Spleen (tissue), 11 donors: Measurements from ENCODE around the gene FES. TPM values are rescaled to one million over a fixed set of nuclear protein-coding genes. Genes with fewer than 3 reads are reported as not detected.

Experiments used
- DNase-seq: peaks from one replicate; pipeline ENCODE4 v3.0.0-alpha.2; 2020
- H3K27ac ChIP-seq, 8 donors: fragments of 200-600 bp; sonication (generic) in 7 of 8; 1 replicate in 4 of 8; 2 replicates in 4 of 8; pipeline versions ENCODE4 v1.5.0 to v1.8.0; 2016 to 2021; ENCODE audit warnings: inconsistent platforms in 4 of 8, mild to moderate bottlenecking in 4 of 8, moderate library complexity in 1 of 8
- H3K27me3 ChIP-seq, 7 donors: fragments of 200-600 bp; sonication (generic) in 6 of 7; replicated peaks in 1 of 7; 1 replicate in 4 of 7; 2 replicates in 3 of 7; pipeline versions ENCODE4 v1.5.0 to v1.8.0; 2016 to 2021; ENCODE audit warnings: inconsistent platforms in 3 of 7, mild to moderate bottlenecking in 1 of 7
- H3K36me3 ChIP-seq, 6 donors: fragments of 200-600 bp; sonication (generic) in 5 of 6; 1 replicate in 4 of 6; 2 replicates in 2 of 6; pipeline versions ENCODE4 v1.5.0 to v1.8.0; 2016 to 2021; ENCODE audit warnings: inconsistent platforms in 2 of 6
- H3K4me1 ChIP-seq, 6 donors: fragments of 200-600 bp; sonication (generic) in 5 of 6; 1 replicate in 3 of 6; 2 replicates in 3 of 6; pipeline versions ENCODE4 v1.5.0 to v1.8.0; 2016 to 2021; ENCODE audit warnings: inconsistent platforms in 3 of 6
- H3K4me3 ChIP-seq, 8 donors: fragments of 200-600 bp; sonication (generic) in 7 of 8; 1 replicate in 4 of 8; 2 replicates in 4 of 8; pipeline versions ENCODE4 v1.5.0 to v1.8.0; 2016 to 2021; ENCODE audit warnings: inconsistent platforms in 4 of 8, mild to moderate bottlenecking in 4 of 8, moderate library complexity in 2 of 8
- H3K9me3 ChIP-seq, 8 donors: fragments of 200-600 bp; sonication (generic) in 7 of 8; 1 replicate in 4 of 8; 2 replicates in 4 of 8; pipeline versions ENCODE4 v1.5.0 to v1.8.0; 2016 to 2021; ENCODE audit warnings: inconsistent platforms in 4 of 8
- CTCF ChIP-seq, 11 experiments: fragments of 200-600 bp in 7 of 11; fragments of 450-650 bp in 4 of 11; sonication (generic) in 4 of 11; IDR thresholded peaks in 8 of 11; conservative IDR thresholded peaks in 3 of 11; 1 replicate in 7 of 11; 2 replicates in 4 of 11; pipeline versions ENCODE4 v1.4.0 to v1.8.0; 2016 to 2021; ENCODE audit warnings: antibody characterized with exemption in 11 of 11, inconsistent platforms in 4 of 11, mild to moderate bottlenecking in 1 of 11
- POLR2A ChIP-seq, 3 donors: fragments of 450-650 bp; IDR thresholded peaks; one replicate each; pipeline ENCODE4 v1.5.1; 2017; ENCODE audit warnings: antibody characterized with exemption in 3 of 3, mild to moderate bottlenecking in 1 of 3
- POLR2AphosphoS5 ChIP-seq, 3 donors: sonication (generic); formaldehyde crosslinking; IDR thresholded peaks; one replicate each; pipeline ENCODE4 v1.5.1; 2017; ENCODE audit warnings: antibody characterized with exemption in 3 of 3
- WGBS, 5 donors: extraction: QIAGEN DNeasy Blood & Tissue Kit in 3 of 5; methylation state at CpG; one replicate each; pipeline versions ENCODE4 v1.1.5 to v1.1.7; 2013 to 2018; 5-methylcytosine and 5-hydroxymethylcytosine counted together
- intact Hi-C: fragments of 100-400 bp; cut with DNase I; formaldehyde crosslinking; loops from one replicate; pipeline ENCODE4 v1.15.0; 2023; ENCODE audit warnings: low total_unique reads
- polyA plus RNA-seq, 3 donors: library from polyadenylated mRNA; stranded (reverse); fragments of 200-250 nt; gene quantifications; one replicate each; pipeline ENCODE4 v1.2.1, GENCODE V29; 2013
- total RNA-seq, 7 donors: library from RNA; depleted of rRNA in 3 of 7; stranded (reverse); fragments of >200 nt in 3 of 7; fragmentation: NEBNext Ultra II Directional in 4 of 7; extraction: Animal tissue kit (Norgen Biotek cat#: 25700) in 4 of 7; gene quantifications; one replicate each; pipeline versions ENCODE4 v1.1.0 to v1.2.1, GENCODE V29; 2016 to 2021
- donor health status: healthy with polysubstance abuse.
- donor health status: DM: no; HTN: no; CAD: no; lungs with moderate emphysema.
- donor health status: DM: no; HTN: no; CAD: no.
- donor health status: Bipolar disorder and iron deficiency.
- donor health status: healthy.
- donor health status: DM: no; HTN: no; CAD: no.
- donor health status: DM: yes; HTN: yes; CAD: no.

Gene FES
- total and polyA plus RNA-seq, 10 donors: 39.5 to 369 (median 240) TPM

- peak overlapping the region; percentile 72 to 83 (median 76) for H3K4me3 ChIP-seq
- no peaks in the 10 kb centered on the region for H3K27me3 ChIP-seq
- H3K9me3 ChIP-seq: no peaks in the 10 kb centered on the region
- peak overlapping the region; percentile 95 to 99 (median 98) for H3K27ac ChIP-seq
- WGBS, 5 donors: 10 to 18% (median 14%) methylated on average over 6 of the region's 6 CpGs
- intact Hi-C loops: no loop called here
- TF ChIP-seq POLR2A (IDR thresholded peaks at IDR 0.05) (no peak), CTCF (IDR thresholded peaks at IDR 0.05 in 8 of 11, conservative IDR thresholded peaks at IDR 0.05 in 3 of 11) (peak in 2 of 11 experiments; percentile 64 to 65)
- peaks cover 43 to 85% (median 73%) of the 10 kb centered on the region in 6 donors for H3K4me1 ChIP-seq
- DNase-seq: no peak
- H3K36me3 ChIP-seq: peaks cover 0 to 2% (median 0%) of the 10 kb centered on the region in 6 donors
These were observed 47.2 kb downstream of the FES start for GRCh38 chr15:90931575-90931827.

- 0 to 2% (median 1%) methylated on average over 35 to 52 of the region's 52 CpGs for WGBS, 5 donors
- intact Hi-C loops: no loop called here
- H3K4me1 ChIP-seq: peaks cover 43 to 91% (median 79%) of the 10 kb centered on the region in 6 donors
These were observed 47.7 kb downstream of the FES start, which contains the start of gene HDDC3 for GRCh38 chr15:90931828-90932659. HDDC3 (minus strand) TSS chr15:90932549; CDS start chr15:90932540, 9 bp downstream.

GRCh38 chr15:90932660-90932991 lies 48.3 kb downstream of the FES start:
- DNase-seq: no peak
- H3K27me3 ChIP-seq: no peaks in the 10 kb centered on the region
- H3K36me3 ChIP-seq: peaks cover 0 to 14% (median 2%) of the 10 kb centered on the region in 6 donors
- no peak for TF ChIP-seq POLR2A (IDR thresholded peaks at IDR 0.05)
- peak in 4 of 11 experiments; percentile 4 to 56 (median 16) for TF ChIP-seq CTCF (IDR thresholded peaks at IDR 0.05 in 8 of 11, conservative IDR thresholded peaks at IDR 0.05 in 3 of 11)
- no peak for TF ChIP-seq POLR2AphosphoS5 (IDR thresholded peaks at IDR 0.05)
- peaks cover 43 to 96% (median 80%) of the 10 kb centered on the region in 6 donors for H3K4me1 ChIP-seq
- peak overlapping the region in 7 of 8 donors; percentile 72 to 83 (median 74) for H3K4me3 ChIP-seq
- peak overlapping the region; percentile 95 to 99 (median 98) for H3K27ac ChIP-seq
- no peaks in the 10 kb centered on the region for H3K9me3 ChIP-seq
- WGBS, 5 donors: 18 to 23% (median 21%) methylated on average over 4 to 5 of the region's 5 CpGs
- intact Hi-C loops: no loop called here

More at GRCh38 chr15:90931828-90932659, 47.7 kb downstream of the FES start, which contains the start of gene HDDC3:
- H3K36me3 ChIP-seq: peaks cover 0 to 8% (median 0%) of the 10 kb centered on the region in 6 donors
- no peaks in the 10 kb centered on the region for H3K9me3 ChIP-seq
- DNase-seq: peak; percentile 98
- peak within 1 kb of the TSS; percentile 95 to 99 (median 98) for H3K27ac ChIP-seq
- H3K4me3 ChIP-seq: peak within 1 kb of the TSS; percentile 72 to 83 (median 76)
- TF ChIP-seq CTCF (IDR thresholded peaks at IDR 0.05 in 8 of 11, conservative IDR thresholded peaks at IDR 0.05 in 3 of 11) (peak; percentile 92 to 99 (median 98)), POLR2A (IDR thresholded peaks at IDR 0.05) (peak; percentile 15 to 44 (median 22)), POLR2AphosphoS5 (IDR thresholded peaks at IDR 0.05) (peak; percentile 93 to 96 (median 94))
- H3K27me3 ChIP-seq: no peaks in the 10 kb centered on the region

- no peak overlapping the region for H3K4me3 ChIP-seq
- H3K9me3 ChIP-seq: no peaks in the 10 kb centered on the region
- no peaks in the 10 kb centered on the region for H3K27me3 ChIP-seq
- peaks cover 0 to 20% (median 7%) of the 10 kb centered on the region in 6 donors for H3K36me3 ChIP-seq
- intact Hi-C loops: no loop called here
- DNase-seq: no peak
- H3K4me1 ChIP-seq: peaks cover 43 to 92% (median 78%) of the 10 kb centered on the region in 6 donors
- peak overlapping the region in 2 of 8 donors; percentile 97 to 99 for H3K27ac ChIP-seq
- TF ChIP-seq POLR2A (IDR thresholded peaks at IDR 0.05): no peak
- TF ChIP-seq POLR2AphosphoS5 (IDR thresholded peaks at IDR 0.05): no peak
- no peak for TF ChIP-seq CTCF (IDR thresholded peaks at IDR 0.05 in 8 of 11, conservative IDR thresholded peaks at IDR 0.05 in 3 of 11)
- 60 to 84% (median 68%) methylated on average over 1 of the region's 1 CpG for WGBS, 5 donors
These were observed 49.0 kb downstream of the FES start for GRCh38 chr15:90933301-90933700.
